ENCODE results near the gene BRSK2.
"Not testable (repeated sequence)": the region's sequence is repeated elsewhere in the genome, so short reads cannot be mapped to it uniquely, and the experiment has no call there.

BRSK2 gene

DNA sequence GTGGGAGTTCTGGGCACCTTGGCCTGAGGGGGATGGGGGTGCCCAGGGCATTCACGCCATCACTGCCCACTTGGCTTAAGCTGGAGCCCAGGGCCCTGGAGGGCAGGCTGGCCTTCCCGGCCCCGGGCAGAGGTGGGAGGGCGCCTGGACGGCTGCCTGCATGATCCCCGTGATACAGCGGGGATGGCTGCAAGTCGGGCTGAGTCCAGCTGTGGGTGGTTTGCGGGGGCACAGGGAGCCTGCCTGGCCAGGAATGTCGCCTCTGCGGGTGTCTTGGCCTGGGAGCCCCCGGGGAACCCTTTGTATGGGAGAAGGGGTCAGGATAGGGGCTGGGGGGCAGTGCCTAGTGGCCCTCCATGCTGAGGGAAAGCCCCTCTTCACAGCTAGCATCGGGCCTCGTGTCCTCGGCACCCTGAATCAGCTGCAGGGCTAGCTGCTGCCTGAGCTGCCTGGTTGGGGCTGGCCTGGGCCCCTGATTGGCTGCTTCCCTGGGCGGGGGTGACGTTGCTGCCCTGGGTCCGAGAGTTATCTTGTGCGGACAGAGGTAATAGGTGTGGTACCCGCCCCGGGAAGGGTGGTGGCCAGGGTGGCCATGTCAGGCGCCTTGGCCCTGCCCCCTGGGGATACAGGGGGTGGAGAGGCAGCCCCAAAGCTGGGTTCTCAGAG is 8.3 kb downstream of the BRSK2 start:
- DNase-seq, result no peak

GRCh38 chr11:1398528-1399235 is 8.9 kb downstream of the BRSK2 start:
- no peak for DNase-seq

- DNase-seq, result no peak
Observed at GRCh38 chr11:1399386-1400316, 9.9 kb downstream of the BRSK2 start.

- no peak for DNase-seq
Observed at GRCh38 chr11:1400317-1401170, 10.8 kb downstream of the BRSK2 start.

DNA sequence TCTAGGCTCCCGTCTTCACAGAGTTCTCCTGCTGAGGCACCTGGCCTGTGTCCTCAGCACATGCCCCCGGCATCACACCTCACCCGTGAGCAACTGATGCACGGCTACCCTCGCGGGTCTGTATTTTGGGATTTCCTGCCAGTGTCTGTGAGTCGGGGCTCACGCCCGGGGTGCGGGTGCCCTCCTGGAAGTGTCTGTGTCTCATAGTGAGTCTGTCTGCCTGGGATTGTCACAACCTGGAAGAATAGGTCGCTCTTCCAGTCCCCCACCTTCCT is 11.4 kb downstream of the BRSK2 start:
- DNase-seq, result no peak

- peak; percentile 78 for DNase-seq
Observed at GRCh38 chr11:1401656-1402221, 12.0 kb downstream of the BRSK2 start.

GRCh38 chr11:1402355-1403077 is 12.8 kb downstream of the BRSK2 start:
- no peak for DNase-seq

- no peak for DNase-seq
Observed at GRCh38 chr11:1403078-1403620, 13.4 kb downstream of the BRSK2 start.

- DNase-seq, result no peak
Observed at GRCh38 chr11:1403721-1404460, 14.2 kb downstream of the BRSK2 start.

DNA sequence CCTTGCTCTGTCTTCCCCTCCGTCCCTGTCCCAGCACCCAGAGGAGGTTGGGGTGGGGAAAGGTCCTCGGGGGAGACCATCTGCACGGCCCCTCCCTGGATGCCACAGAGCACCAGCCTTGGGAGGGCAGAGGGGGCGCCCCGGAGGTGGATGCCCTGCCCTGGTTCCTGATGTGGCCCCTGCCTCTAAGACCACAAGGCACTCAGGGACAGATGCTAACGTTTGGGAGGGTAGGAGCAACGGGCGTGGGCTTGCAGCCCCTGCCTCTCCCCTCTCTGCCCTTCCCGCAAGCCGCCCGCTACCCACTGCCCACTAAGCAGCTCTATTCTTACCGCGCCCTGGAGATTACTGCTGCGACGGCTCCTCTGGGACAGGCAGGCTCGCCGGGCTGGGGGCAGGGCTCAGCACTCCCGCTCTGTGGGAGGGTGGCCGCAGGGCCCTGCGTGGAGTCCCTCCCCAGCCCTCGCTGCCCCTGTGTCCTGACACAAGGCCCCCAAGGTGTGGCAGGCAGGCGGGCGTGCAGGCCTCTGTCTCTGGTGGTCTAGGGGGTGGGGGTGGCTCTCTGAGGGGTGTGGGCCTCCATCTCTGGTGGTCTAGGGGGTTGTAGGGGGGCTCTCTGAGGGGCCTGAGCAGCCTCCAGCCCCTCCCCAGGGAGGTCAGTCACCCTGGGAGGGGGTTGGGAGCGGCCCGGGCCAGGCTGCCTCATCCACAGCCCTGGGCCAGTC is 14.9 kb downstream of the BRSK2 start:
- DNase-seq, result no peak

DNA sequence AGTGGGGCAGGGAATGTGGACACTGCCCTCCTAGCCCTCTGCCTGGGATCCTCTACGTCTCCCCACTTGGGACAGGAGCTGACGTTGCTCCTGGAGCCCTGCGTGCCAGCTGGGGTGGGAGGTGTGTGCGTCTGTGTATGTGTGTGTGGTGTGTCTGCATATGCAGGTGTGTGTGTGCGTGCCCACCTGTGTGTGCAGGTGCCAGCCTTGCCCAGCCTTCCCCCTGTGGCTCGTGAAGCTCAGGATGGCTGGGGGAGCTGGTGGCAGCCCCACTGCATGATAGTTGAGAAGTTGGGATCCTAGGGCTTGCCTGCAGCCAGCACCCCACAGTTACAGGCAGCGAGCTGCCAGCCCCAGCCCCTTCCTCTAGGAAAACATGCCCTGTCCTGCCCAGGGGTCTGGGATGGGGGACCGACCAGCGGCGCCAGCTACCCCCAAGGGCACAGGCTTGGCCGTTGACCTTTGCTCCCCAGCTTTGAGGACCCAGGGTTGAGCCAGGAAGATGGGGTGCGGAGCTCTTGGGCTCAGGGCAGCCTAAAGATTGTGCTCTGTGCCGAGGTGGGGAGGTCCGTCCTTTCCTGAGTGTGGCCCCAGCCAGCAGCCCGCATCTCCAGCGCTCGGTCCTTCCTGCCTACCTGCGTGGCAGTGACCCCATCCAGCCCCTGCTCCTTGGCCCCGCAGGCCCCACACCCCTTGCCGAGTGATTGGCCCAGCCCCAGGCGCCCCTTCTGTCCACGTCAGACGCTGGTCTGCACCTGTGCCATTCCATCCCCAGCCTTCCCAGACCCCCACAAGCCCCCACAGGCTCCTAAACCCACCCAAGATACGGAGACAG is 15.7 kb downstream of the BRSK2 start:
- DNase-seq, result no peak

GRCh38 chr11:1406571-1407485 is 17.1 kb downstream of the BRSK2 start:
- no peak for DNase-seq

GRCh38 chr11:1407668-1408067 is 17.9 kb downstream of the BRSK2 start:
- no peak for DNase-seq

- DNase-seq, result no peak
Observed at GRCh38 chr11:1408346-1408745, 18.6 kb downstream of the BRSK2 start.

DNA sequence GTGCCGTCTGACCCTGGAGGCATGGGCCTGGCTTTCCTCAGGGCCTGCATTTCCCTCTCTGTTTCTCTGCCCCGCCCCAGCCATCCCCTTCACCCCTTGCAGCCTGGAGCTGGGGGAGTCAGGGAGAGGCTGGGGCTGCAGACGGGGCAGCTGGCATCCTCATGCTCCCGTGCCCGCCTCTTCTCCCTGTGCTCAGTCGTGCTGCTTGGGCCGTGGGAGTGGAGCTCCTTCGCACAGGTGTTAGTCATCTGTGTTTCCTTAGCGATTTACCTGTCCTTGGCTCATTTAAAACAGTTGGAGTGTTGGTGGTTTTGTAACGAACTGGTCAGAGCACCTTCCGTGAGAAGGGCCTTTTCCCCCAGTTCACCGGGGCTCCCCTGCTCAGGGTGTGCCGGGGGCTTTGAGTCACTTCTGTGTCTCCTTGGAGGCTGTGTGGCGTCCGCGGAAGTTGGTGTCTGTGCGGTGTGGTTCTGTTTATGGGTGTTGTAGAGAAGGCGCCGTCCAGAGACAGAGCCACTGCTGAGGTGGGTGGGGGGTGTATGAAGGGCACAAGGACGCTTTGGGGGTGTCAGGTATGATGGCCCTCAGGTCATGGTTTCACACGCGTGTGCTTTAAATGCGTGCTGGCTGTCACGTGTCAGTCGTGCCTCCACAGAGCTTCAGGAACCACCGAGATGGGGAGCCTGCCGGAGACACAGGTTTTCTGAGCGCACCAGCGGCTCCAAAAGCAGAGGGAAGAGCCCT is 19.5 kb downstream of the BRSK2 start:
- no peak for DNase-seq

DNA sequence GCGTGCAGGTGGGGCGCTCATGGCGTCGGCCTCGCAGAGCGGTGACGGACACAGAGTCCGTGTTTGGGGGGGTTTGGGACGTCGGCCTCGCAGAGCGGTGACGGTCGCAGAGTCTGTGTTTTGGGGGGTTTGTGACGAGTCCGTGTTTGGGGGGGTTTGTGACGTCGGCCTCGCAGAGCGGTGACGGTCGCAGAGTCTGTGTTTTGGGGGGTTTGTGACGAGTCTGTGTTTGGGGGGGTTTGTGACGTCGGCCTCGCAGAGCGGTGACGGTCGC is 20.1 kb downstream of the BRSK2 start:
- DNase-seq, result not testable (repeated sequence)
